Panc1 (cell line): ENCODE data around the gene UGGT2.
"Not testable (repeated sequence)": the region's sequence is repeated elsewhere in the genome, so short reads cannot be mapped to it uniquely, and the experiment has no call there.

Source experiments
- CTCF ChIP-seq: fragments of 450-650 bp; IDR thresholded peaks from 2 replicates; pipeline ENCODE4 v1.5.1; 2017; ENCODE audit warnings: mild to moderate bottlenecking
- POLR2AphosphoS5 ChIP-seq: IDR thresholded peaks from 2 replicates; pipeline ENCODE4 v1.6.1; 2012; ENCODE audit warnings: mild to moderate bottlenecking, low read depth, low read length, moderate library complexity
- REST ChIP-seq, 2 experiments: IDR thresholded peaks; 2 replicates each; pipeline ENCODE4 v1.6.1; 2011 to 2012; ENCODE audit warnings: low read depth in 2 of 2, control low read depth in 1 of 2, low read length in 1 of 2, mild to moderate bottlenecking in 1 of 2, moderate library complexity in 1 of 2; ENCODE audit not compliant: insufficient read depth in 1 of 2
- SIN3A ChIP-seq: IDR thresholded peaks from 2 replicates; pipeline ENCODE4 v1.6.1; 2012; ENCODE audit warnings: low read depth, mild to moderate bottlenecking, low read length, moderate library complexity, borderline replicate concordance; ENCODE audit not compliant: insufficient read depth

GRCh38 chr13:95781940-95782339 is 271.3 kb downstream of the UGGT2 start:
- TF ChIP-seq CTCF; REST (IDR thresholded peaks at IDR 0.05; ENCODE audit: insufficient read depth in 1 of 2, low read depth in 2 of 2, low read length in 1 of 2); POLR2AphosphoS5; SIN3A: not testable (repeated sequence)
